Epithelial cell of esophagus (primary cell): ENCODE results near the gene OCA2.

ENCODE experiments used
- DNase-seq: peaks from one replicate; pipeline ENCODE4 v3.0.0; 2010; ENCODE audit warnings: low read depth
- H3K4me3 ChIP-seq: 2 replicates; pipeline ENCODE4 v1.5.1; 2011; ENCODE audit warnings: mild to moderate bottlenecking, low read length, control low read depth
- CTCF ChIP-seq: IDR thresholded peaks from 2 replicates; pipeline ENCODE4 v1.5.1; 2011; ENCODE audit warnings: low read depth, mild to moderate bottlenecking, low read length, control low read depth, inconsistent platforms; ENCODE audit not compliant: insufficient read depth; ENCODE audit errors: missing control alignments

OCA2 gene

GRCh38 chr15:28107904-28108275 is 8.8 kb upstream of the OCA2 start:
- DNase-seq = no peak
- no peak overlapping the region for H3K4me3 ChIP-seq
- no peak for TF ChIP-seq CTCF

GRCh38 chr15:28107111-28107903 is 8.2 kb upstream of the OCA2 start:
- peak; percentile 24 for DNase-seq
- peak overlapping the region; percentile 52 for H3K4me3 ChIP-seq
- no peak for TF ChIP-seq CTCF

DNA sequence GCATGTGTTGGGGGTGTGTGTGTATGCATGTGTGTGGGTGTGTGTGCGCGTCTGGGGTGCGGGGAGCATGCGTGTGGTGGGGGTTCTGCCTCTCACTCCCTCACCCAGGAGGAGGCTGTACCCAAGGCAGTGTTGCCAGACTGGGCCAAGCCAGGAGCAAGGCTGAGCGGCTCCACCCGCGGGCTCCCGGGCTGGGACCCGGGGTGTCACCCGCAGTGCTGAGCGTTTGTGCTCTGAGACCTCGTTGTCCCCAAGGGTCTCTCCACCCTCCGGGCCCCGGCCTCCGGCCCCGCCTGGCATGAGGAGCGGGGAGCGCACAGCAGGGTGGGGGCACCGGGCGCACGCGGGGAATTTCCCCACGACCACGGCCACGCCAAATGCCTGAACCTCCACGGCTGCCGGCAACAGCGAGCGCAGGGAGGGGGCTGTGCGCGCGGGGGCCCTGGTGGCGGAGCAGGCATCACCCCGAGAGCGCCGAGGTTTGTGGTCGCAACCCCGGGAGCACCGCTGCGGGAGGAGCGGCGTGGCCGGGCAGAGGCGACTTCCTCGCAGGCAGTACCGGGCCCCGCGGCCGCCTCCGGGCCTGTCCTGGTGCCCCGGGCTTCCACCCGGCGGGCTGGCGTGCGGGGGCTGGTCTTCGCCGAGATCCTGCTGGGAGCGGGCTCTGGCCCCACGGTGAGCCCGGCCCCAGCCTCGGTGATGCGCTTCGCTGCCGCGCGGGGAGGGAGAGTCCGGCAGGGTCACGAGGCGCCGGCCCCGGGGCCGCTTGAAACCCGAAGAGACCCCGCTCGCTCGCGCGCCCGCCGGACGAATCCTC is 7.4 kb upstream of the OCA2 start:
- H3K4me3 ChIP-seq = peak overlapping the region; percentile 52
- no peak for DNase-seq
- TF ChIP-seq CTCF = no peak

DNA sequence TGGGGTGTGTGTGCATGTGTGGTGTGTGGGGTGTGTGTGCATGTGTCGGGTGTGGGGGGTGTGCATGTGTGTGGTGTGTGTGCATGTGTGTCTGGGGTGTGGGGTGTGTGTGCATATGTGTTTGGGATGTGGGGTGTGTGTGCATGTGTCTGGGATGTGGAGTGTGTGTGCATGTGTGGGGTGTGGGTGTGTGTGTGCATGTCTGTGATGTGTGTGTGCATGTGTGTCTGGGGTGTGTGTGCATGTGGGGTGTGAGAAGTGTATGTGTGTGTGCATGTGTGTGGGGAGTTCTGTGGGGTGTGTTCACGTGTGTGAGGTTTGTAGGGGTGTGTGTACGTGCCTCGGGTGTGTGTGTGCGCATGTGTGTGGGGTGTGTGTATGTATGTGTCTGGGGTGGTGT is 6.7 kb upstream of the OCA2 start:
- TF ChIP-seq CTCF = no peak
- DNase-seq = no peak
- no peak overlapping the region for H3K4me3 ChIP-seq

- H3K4me3 ChIP-seq = no peak overlapping the region
- TF ChIP-seq CTCF = no peak
- no peak for DNase-seq
These were observed 6.2 kb upstream of the OCA2 start for GRCh38 chr15:28105224-28105791.

- TF ChIP-seq CTCF = no peak
- DNase-seq = no peak
These were observed 5.2 kb upstream of the OCA2 start for GRCh38 chr15:28104326-28104725.

More at GRCh38 chr15:28104326-28104725, 5.2 kb upstream of the OCA2 start:
- H3K4me3 ChIP-seq = no peak overlapping the region
